HG03103 (cell line): ENCODE results near the gene DLG2.
A peak's percentile ranks its signal among the peaks of the same experiment; 100 is the strongest.

Experiments
- ATAC-seq: cut with Tn5 transposase; IDR thresholded peaks from one replicate; pipeline ENCODE4 v1.9.1; 2021; ENCODE audit warnings: low read depth; ENCODE audit not compliant: unreplicated experiment

DLG2 gene

GRCh38 chr11:85154294-85154693, 472.9 kb downstream of the DLG2 start:
- ATAC-seq: no peak

GRCh38 chr11:85137597-85137996, 489.5 kb downstream of the DLG2 start:
- no peak for ATAC-seq

DNA sequence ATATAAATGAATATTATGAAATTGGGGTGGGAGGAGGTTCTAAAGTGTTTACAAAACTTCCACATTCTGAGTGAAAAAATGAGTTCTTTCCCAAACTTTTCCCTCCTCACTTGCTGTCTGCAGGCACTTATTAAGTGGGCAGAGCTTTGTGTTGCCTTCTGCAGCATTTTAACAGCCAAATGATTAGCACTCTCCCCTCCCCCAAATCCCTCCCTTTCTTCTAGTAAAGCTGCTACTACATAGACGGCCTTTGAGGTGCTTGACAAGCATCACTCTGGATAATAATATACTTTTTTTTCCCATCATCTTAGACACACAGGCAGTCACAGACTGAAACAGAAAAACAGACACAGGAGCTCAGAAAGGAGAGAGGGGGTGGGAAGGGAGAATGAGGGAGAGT, 493.5 kb downstream of the DLG2 start:
- no peak for ATAC-seq

GRCh38 chr11:85132851-85133585, 494.1 kb downstream of the DLG2 start:
- no peak for ATAC-seq

GRCh38 chr11:85127349-85127748, 499.8 kb downstream of the DLG2 start:
- ATAC-seq: no peak

- peak; percentile 95 for ATAC-seq
Measured at GRCh38 chr11:85123752-85124231, 503.4 kb downstream of the DLG2 start.

- ATAC-seq: no peak
Measured at GRCh38 chr11:85118151-85118550, 509.0 kb downstream of the DLG2 start.

- ATAC-seq: no peak
Measured at GRCh38 chr11:85115798-85116197, 511.3 kb downstream of the DLG2 start.

DNA sequence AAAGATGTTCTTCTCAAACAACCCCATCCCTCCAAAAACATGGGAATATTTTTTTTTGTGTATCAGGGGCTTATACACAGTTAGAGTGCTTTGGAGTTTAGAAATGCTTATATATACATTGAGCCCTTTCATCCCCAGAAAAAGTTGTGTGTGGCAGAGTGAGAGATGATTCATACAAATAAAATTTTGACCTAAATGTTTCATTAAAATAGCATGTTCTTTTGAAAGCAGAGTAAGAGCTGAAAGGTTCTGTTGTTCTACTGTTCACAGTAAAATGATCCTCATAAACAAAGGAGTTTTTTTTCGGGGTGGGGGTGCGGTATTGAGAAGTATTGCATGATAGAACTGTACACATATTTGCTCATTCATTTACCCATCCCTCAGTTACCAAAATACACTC, 512.4 kb downstream of the DLG2 start:
- no peak for ATAC-seq

DNA sequence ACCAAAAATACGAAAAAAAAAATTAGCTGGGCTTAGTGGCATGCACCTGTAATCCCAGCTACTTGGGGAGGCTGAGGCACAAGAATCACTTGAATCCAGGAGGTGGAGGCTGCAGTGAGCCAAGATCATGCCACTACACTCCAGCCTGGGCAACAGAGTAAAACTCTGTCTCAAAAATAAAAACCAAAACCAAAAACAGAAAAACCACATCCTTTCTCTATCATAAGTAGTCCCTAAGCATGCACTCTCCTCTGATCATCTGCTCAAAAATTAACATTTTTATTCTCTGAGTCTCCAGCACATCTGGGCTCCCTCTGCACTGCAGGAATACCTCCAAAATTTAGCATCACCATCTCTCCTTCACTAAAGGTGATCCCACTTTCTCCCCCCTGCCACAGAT, 516.9 kb downstream of the DLG2 start:
- ATAC-seq: peak; percentile 79

GRCh38 chr11:85109141-85109540, 518.0 kb downstream of the DLG2 start:
- ATAC-seq: peak; percentile 60

DNA sequence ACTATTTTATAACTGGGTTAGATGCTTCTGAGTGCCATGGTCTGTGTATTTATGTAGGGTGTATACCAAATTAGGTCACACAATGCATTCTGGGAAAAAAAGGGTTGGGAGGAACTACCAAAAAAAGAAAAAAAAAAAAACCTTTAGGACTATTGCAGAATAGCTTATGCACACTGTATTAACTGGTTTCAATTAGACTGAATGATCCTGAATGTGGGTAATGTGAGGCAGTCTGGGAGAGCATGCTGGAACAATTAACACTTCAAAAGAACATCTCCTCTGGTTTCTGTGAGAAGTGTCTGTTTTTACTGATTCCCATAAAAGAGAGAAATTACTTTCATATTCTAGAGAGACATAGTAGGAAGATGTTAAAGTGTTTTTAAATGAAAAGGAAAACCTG, 521.3 kb downstream of the DLG2 start:
- ATAC-seq: no peak

- no peak for ATAC-seq
Measured at GRCh38 chr11:85099522-85099921, 527.6 kb downstream of the DLG2 start.

DNA sequence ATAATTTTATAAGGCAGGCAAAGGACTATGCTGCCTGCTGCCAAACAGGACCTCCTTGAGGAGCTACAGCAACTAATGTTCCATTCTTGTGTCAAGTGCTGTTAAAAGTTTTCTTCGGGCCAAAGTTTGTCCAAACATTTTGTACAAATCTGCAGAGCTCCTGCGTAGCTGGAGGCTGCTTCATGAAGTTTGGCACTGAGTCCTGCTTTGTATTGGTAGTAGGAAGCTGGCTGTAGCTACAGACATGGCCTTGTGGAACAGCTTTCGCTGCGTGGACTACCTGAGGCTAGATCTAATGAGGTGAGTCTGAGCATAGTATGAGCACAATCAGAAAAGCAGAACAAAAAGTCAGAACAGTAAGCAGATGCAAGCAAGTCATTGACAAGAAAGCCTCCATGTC, 528.1 kb downstream of the DLG2 start:
- no peak for ATAC-seq

- peak; percentile 64 for ATAC-seq
Measured at GRCh38 chr11:85096939-85097338, 530.2 kb downstream of the DLG2 start.

DNA sequence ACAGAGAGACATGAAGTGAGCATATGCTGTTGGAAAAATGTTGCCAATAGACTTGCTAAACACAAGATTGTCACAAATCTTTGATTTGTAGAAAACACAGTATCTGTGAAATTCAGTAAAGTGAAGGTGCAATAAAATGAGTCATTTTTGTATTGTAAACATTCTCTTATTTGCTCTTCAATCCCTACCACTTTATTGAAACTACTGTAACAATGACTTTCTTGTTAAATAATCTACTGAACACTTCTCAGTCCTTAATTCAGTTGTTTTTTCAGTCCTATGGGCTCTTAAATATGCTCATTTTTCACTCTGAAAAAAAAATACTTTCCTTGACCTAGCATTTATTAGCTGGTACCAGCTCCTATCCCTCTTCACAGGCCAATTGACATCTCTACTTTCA, 531.9 kb downstream of the DLG2 start:
- no peak for ATAC-seq

DNA sequence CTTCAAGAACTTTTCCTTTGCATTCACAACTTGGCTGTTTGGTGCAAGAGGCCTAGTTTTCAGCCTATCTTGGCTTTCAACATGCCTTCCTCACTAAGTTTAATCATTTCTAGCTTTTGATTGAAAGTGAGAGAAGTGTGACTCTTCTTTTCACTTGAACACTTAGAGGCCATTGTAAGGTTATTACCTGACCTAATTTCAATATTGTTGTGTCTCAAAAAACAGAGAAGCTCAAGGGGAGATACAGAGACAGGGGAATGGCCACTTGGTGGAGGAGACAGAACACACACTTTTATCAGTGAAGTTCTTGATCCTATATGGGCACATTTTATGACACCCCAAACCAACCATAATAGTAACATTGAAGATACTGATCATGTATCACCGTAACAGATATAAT, 532.3 kb downstream of the DLG2 start:
- ATAC-seq: no peak

GRCh38 chr11:85089654-85090053, 537.5 kb downstream of the DLG2 start:
- ATAC-seq: no peak

DNA sequence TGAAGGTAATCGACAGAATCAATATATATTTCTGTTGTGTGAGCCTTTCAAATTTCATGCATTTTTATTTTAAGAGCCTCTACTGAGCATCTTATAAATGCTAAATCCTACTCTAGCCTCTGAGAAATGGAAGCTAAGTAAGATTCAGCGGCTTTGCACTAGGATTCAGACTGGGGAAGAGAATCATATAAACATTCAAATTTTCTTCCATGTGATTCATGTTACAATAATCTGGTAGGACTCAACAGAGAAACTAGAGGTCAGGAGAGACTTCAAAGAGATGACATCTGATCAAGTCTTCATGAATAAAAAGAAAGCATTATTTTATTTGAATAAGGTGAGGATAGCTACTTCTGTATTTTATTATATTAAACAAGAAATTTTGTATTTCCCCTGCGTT, 538.9 kb downstream of the DLG2 start:
- no peak for ATAC-seq

GRCh38 chr11:85086504-85087284, 540.5 kb downstream of the DLG2 start:
- no peak for ATAC-seq

- no peak for ATAC-seq
Measured at GRCh38 chr11:85076535-85077330, 550.4 kb downstream of the DLG2 start.
